Amygdala (tissue), 56 donors: ENCODE results near the gene PDCD1.
"Not testable (repeated sequence)": the region's sequence is repeated elsewhere in the genome, so short reads cannot be mapped to it uniquely, and the experiment has no call there.

ENCODE experiments used
- DNase-seq, 56 donors: peaks; one replicate each; lab custom pipeline; 2025; lab: John Stamatoyannopoulos, UW

PDCD1 gene

DNA sequence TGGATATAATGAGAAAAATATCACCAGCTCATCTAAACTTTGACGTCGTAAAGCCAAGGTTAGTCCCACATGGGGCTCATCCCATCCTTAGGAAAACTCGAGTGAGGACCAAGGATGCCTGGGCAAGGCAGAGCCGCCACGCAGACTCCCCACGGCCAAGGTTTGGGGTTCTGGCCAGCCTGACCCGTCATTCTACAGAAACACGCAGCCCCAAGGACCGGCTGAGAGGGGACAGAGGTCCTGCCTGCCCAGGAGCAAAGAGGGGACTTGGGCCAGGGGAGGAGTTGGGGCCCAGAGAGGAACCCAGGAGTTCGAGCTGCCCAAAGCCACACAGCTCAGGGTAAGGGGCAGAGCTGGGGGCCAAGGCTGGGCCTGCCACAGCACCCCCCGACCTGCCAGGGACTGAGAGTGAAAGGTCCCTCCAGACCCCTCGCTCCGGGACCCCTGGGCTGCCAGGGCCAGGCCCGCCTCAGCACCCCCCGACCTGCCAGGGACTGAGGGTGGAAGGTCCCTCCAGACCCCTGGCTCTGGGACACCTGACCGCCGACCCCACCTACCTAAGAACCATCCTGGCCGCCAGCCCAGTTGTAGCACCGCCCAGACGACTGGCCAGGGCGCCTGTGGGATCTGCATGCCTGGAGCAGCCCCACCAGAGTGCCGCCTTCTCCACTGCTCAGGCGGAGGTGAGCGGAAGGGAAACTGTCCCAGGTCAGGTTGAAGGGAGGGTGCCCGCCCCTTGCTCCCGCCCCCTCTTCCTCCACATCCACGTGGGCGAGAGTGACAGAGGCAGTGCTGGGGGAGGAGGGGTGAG, at the start of gene PDCD1:
PDCD1 (minus strand) TSS at position 689 of the 811 bp plus-strand sequence; CDS start at position 633, 56 bp downstream.
- DNase-seq, result peak in 1 of 56 donors; percentile 38

DNA sequence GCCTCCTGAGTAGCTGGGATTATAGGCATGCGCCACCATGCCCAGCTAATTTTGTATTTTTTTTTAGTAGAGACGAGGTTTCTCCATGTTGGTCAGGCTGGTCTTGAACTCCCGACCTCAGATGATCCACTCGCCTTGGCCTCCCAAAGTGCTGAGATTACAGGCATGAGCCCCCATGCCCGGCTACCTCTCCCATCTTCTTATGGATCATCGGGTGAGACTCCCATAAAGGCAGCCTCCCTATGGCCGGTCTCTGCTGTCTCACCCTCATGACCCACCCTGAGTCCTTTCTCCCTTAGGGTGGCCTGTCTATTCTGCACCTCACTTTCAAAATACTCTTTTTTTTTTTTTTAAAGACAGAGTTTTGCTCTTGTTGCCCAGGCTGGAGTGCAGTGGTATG, 49.1 kb upstream of the PDCD1 start:
- not testable (repeated sequence) for DNase-seq

DNA sequence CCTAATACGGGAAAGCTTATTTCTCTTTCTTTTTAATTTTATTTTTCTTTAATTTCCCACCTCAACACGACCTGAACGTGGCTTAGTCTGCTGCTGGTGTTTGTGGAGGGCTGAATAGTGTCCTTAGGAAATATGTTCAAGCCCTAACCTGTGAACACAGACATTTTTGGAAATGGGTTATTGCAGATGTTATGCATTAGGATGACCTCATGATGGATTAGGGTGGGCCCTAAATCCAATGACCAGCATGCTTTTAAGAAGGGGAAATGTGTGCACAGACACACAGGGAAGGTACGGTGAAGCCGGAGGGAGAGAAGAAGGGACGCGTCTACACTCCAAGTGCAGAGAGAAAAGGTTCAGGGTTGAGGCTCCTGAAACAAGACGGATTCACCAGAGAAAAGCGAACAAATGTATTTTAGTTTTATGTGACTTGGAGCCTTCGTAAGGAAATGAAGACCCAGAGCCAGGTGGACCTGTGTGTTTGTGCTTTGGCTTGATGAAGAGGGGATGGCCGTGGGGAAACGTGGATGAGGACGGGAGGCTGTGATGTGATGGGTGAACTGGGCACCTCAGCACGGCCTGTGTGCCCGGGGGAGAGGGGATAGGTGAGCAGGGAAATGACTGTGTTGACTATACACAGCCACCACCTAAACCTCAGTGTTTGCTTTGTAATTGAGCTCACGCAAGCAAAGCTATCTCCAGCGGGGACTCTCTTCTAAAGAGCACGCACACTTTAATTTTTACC, 48.3 kb upstream of the PDCD1 start:
- DNase-seq, result no peak

DNA sequence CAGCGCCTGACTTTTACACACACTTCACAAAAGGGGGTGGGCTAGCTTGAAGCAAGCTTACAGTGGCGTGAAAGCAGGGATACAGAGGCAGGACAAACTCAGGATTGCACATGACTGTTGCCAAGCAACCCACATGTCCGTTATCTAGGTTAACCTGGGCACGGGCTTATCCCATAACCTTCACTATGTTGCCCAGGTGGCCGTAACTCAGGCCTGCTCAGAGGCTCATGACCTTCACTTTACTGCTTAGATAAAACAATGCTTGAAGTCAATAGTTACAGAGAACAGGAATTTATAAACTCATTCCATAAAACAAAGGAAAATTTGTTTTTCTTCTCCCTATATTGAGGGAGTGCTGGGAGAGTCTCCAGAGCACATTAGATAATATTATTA, 47.7 kb upstream of the PDCD1 start:
- not testable (repeated sequence) for DNase-seq

DNA sequence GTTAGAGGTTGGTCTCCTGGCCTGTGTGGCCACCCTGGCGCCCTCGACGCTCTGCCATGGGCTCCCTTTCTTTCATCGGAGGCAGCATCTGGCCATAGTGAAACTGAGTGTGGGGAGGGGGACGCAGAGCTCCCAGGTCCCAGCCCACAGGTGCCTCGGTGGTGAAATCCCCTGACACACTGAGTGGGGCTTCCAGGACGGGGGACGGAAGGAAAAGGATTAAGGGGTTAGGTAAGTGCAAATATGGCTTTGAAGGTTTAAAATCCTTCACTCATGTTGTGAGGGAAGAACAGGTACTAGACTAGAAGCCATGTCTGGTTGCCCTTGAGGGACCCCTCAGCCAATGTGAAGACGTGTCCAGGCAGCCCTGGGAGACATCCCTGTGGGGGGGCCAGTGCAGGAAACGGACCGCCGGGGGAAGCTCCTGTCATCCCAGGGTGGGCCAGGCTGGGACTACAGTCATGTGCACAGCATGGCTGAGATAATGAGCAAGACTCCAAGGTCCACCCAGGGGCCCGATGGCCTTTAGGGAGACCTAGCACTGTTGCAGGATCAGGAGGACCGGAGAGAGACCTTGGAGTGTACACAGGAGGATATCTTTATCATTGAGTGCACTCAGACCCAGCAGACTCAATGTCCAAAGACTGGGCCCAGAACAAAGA, 47.2 kb upstream of the PDCD1 start:
- DNase-seq, result no peak

GRCh38 chr2:241904791-241905710, 46.4 kb upstream of the PDCD1 start:
- DNase-seq, result no peak

DNA sequence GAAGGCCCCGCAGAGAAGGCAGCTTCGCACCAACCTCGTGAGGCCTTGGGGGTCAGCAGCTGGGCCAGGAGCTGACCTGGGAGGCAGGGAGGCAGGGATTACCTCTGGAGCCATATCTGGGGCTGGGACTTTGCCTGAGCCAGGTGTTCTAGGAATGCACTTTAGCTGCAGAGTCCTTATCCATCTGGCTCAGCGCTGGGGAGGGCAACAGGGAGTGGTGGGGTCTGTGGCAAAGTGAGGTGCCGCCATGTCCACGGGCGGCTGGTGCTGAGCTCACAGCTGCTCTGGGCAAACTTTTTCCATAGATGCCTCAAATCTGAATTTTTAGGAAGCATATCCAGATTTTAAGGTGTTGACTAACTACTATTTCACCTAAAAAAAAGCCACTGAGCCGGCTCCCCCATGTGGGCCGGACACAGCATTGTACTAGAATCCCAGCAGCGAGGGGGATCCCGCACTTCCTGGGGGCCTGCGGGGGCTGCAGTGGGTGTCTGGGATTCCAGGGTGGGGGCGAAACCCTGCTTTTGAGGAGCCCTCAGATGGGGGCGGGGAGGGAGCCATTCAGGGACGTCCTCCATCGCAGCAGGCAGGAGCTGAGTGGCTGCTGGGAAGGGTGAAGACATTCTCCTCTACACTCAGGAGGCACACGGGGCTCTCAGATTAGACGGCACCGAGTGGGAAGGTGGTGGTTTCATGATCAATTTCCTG, 45.5 kb upstream of the PDCD1 start:
- no peak for DNase-seq

DNA sequence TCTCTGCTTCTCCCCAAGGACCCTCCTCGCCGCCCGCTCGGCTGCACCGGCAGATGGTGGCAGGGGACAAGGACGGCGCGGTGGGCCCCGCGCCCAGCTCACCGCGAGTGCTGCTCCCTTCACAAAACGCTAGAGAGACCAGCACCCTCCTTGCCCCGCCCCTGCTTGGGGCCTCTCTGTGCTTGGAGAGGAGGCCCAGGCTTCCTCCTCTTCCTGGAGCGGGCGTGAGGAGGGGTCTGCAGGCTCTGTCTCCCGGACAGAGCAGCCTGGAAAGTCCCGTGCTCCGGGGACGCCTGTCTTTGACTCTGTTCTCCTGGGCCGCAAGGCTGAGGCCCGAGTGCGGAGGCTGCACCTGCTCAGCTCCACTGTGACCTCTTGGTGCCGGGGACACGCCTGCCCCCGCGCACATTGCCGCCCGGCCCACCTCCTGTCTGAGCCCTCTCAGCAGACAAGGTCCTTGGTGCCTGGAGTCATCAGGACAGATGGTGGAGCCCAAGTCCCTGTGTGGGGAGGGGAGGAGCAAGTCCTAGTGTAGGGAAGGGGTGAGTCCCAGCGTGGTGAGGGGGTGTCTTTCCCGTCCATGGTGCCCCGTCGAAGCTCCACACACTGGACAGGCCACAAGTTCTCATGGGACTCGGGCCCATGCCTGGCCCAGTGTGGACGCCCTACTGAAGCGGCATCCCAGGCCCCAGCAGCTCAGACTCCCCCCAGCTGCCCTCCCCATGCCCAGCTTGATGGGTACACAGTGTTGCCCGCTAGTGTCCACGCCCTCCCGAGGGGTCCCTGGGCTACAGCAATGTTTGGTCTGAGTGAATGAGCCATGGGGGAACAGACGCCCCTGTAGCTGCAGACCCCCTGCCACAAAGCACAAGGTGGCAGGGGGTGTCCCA, 44.7 kb upstream of the PDCD1 start:
- no peak for DNase-seq

GRCh38 chr2:241902357-241902991, 43.8 kb upstream of the PDCD1 start:
- peak in 1 of 56 donors; percentile 49 for DNase-seq

- DNase-seq, result peak in 2 of 56 donors; percentile 33 to 48
These were observed 43.0 kb upstream of the PDCD1 start for GRCh38 chr2:241901500-241902351.

- DNase-seq, result no peak
These were observed 42.3 kb upstream of the PDCD1 start for GRCh38 chr2:241901018-241901380.

GRCh38 chr2:241900251-241901017, 41.7 kb upstream of the PDCD1 start:
- no peak for DNase-seq

- no peak for DNase-seq
These were observed 40.0 kb upstream of the PDCD1 start for GRCh38 chr2:241898463-241899270.

DNA sequence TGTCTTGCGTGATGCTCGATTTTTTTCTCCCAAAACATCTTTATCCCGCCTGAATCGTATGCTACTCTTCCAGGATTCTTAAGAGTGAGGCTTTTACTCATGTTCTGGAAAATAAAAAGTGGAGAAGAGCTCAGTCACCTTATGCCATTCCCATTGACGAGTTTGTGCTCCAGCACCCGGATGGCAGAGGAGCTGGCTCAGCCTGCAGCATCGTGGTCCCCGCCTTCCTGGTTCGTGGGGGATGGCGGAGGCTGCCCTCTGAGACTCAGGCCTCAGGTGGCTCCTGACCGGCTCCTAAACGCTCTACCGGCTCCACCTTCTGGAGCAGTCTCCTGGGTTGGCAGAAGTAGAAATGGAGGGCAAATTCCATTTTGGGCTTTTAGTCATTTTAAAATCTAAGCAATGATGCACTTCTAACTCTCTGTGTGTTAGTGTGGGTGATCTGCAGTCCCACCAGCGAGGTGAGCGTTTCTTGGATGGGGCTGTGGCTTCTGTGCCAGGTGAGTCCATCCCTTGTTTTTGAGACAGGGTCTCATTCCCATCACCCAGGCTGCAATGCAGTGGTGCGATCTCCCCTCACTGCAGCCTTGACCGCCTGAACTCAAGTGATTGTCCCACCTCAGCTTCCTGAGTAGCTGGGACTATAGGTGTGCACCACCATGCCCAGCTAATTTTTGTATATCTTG, 38.7 kb upstream of the PDCD1 start:
- DNase-seq, result no peak

GRCh38 chr2:241896746-241897201, 38.1 kb upstream of the PDCD1 start:
- DNase-seq, result no peak
